Measurements from ENCODE around the gene CHD9. TPM values are rescaled to one million over a fixed set of nuclear protein-coding genes. Genes with fewer than 3 reads are reported as not detected.

The CHD9 gene
- total and polyA plus RNA-seq, 9 of the 15 experiments (the other 6 are each of a cell fraction or from before 2014, with no cell fraction given), result 29.0 to 69.3 (median 40.6) TPM

GRCh38 chr16:53129281-53130158 lies 74.7 kb downstream of the CHD9 start (continued):
- TF ChIP-seq FOSL1 (tag; conservative IDR thresholded peaks at IDR 0.05) (no peak), MTA1 (IDR thresholded peaks at IDR 0.05; ENCODE audit: borderline replicate concordance) (no peak)

DNA sequence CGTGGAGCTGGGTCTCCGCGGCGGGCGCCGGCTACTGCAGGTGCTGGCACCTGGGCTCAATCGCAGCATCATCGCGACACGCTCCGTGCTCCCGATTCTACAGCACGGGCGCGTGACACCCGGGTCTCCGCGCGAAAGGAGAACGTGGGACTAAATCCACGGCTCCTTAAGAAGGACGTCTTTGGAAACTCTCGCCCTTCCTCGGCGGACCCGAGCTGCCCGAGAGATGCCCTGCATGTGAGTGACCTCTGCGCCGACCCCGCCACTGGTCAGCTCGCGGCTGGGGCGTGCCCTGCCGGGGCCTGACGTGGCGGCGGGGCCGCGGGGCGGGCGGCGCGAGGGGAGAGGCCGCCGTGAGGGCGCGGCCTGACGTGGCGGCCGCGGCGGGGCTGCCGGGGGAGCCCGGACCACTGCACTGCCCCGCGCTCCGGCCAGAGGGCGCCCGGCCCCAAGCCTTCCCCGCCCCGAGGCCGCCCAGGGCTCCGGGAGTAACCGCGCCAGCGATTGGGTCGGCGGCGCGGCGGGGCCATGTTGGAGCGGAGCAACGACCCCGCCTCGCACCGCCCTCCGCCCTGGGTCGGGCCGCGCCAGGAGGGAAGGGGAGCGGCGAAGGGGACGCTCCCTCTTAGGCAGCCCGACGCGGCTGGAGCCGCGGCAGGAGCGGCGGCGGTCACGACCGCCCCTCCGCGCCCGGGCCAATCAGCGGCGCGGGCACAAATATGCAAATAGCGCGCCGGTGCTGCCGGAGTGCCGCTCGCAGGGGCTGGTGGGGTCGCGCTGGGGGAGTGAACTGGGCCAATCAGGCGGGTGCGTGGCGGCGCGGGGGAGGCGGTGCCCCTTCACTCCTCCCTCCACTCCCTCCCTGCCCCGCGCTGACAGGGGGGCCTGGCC lies 75.6 kb downstream of the CHD9 start:
- peak overlapping the region; percentile 86 for H3K4me3 ChIP-seq
- no TSS peak for BruUV-seq (replicated peaks)
- H3K9me1 ChIP-seq (ENCODE audit: control insufficient read depth, insufficient read depth, low read length), result no peaks in the 10 kb centered on the region
- no peaks in the 10 kb centered on the region for H3K9me3 ChIP-seq (replicated peaks; ENCODE audit: control insufficient read depth, insufficient read depth, low read depth, low read length)
- H3K4me1 ChIP-seq (replicated peaks in 1 of 2; ENCODE audit: control insufficient read depth in 2 of 2, insufficient read depth in 2 of 2, low read length in 2 of 2), result peaks cover 23 to 26% of the 10 kb centered on the region in 2 experiments
- ATAC-seq (peak; percentile 91), FAIRE-seq (peak; percentile 71), DNase-seq (ENCODE audit: extremely low read depth in 1 of 4, low spot score in 3 of 4) (peak; percentile 96 to 99 (median 96))
- H3K9ac ChIP-seq (ENCODE audit: insufficient read depth in 1 of 2, low read depth in 2 of 2, low read length in 2 of 2), result peak overlapping the region; percentile 88 to 95
- 2% methylated on average over 40 of the region's 115 CpGs for WGBS (ENCODE audit: insufficient coverage, low coverage, missing lambda C conversion rate)
- intact Hi-C loops (cut with micrococcal nuclease) (loop anchor here (1.0 to 10.0 kb wide), 5 partner anchors 31 to 374 kb away; partner anchors contain the start of gene AKTIP), in situ Hi-C loops (cut with MboI) (no loop called here)
- H3K36me3 ChIP-seq (ENCODE audit: control insufficient read depth, insufficient read depth, low read length), result peaks cover 4% of the 10 kb centered on the region; the same call in 2 of the 3 replicates
- H3K79me2 ChIP-seq (ENCODE audit: control insufficient read depth, insufficient read depth, low read length), result peaks cover 80% of the 10 kb centered on the region
- H3K4me2 ChIP-seq (ENCODE audit: insufficient read depth, low read length), result peak overlapping the region; percentile 87
- CTCF ChIA-PET (ENCODE audit: low intra/inter-chr PET ratio), result interaction anchor here (0.7 to 1.6 kb wide), 6 partner anchors 78 to 373 kb away, joined by 3 to 8 read pairs (median 4); partner anchors contain the start of gene AKTIP
- H2AFZ ChIP-seq (ENCODE audit: low read depth, low read length), result peak overlapping the region; percentile 93
- POLR2A ChIA-PET, result interaction anchor here (0.6 to 1.7 kb wide), 10 partner anchors 8 to 284 kb away, joined by 3 to 9 read pairs (median 3); partner anchors contain the start of gene CHD9
- H4K20me1 ChIP-seq (replicated peaks; ENCODE audit: control insufficient read depth, insufficient read depth, low read length), result 0 out of 2 replicates have a peak, but pooled peaks cover 3% of the 10 kb centered on the region
- peak overlapping the region; percentile 92 for H3K27ac ChIP-seq (ENCODE audit: extremely low read depth, low read depth, low read length)
- no peaks in the 10 kb centered on the region for H3K27me3 ChIP-seq (ENCODE audit: control insufficient read depth in 2 of 2, insufficient read depth in 2 of 2, low read length in 2 of 2)
- TF ChIP-seq KDM4B (IDR thresholded peaks at IDR 0.05; ENCODE audit: borderline replicate concordance in 2 of 2, low read depth in 1 of 2) (peak in 1 of 2 experiments; percentile 48; a peak in 1 of 4 replicates), ZNF3 (CRISPR knock-in tag; IDR thresholded peaks at IDR 0.05) (no peak), SUPT5H (IDR thresholded peaks at IDR 0.05) (peak; percentile 59; the same call in 1 of the 2 replicates), FOXJ2 (tag; IDR thresholded peaks at IDR 0.05) (peak; percentile 80), L3MBTL2 (IDR thresholded peaks at IDR 0.05) (no peak; the same call in none of the 2 replicates), U2AF1 (optimal IDR thresholded peaks at IDR 0.05; ENCODE audit: low read depth, low read length) (peak; percentile 12), NFYB (IDR thresholded peaks at IDR 0.05; ENCODE audit: extremely low read depth, insufficient read length) (peak; percentile 83), POLR2B (IDR thresholded peaks at IDR 0.05; ENCODE audit: low read depth, partially characterized antibody) (peak; percentile 42), CTCFL (IDR thresholded peaks at IDR 0.05; ENCODE audit: borderline replicate concordance, insufficient read depth, low read depth, low read length, poor library complexity, severe bottlenecking) (peak; percentile 43), ILK (tag; IDR thresholded peaks at IDR 0.05; ENCODE audit: borderline replicate concordance, low read depth) (no peak)
- TF ChIP-seq, protein P1, sequence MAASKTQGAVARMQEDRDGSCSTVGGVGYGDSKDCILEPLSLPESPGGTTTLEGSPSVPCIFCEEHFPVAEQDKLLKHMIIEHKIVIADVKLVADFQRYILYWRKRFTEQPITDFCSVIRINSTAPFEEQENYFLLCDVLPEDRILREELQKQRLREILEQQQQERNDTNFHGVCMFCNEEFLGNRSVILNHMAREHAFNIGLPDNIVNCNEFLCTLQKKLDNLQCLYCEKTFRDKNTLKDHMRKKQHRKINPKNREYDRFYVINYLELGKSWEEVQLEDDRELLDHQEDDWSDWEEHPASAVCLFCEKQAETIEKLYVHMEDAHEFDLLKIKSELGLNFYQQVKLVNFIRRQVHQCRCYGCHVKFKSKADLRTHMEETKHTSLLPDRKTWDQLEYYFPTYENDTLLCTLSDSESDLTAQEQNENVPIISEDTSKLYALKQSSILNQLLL (CRISPR knock-in tag; IDR thresholded peaks at IDR 0.05; ENCODE audit: borderline replicate concordance), result no peak
